PC-9 (cell line): ENCODE results near the gene EVI5. TPM values are rescaled to one million over a fixed set of nuclear protein-coding genes. Genes with fewer than 3 reads are reported as not detected.

ENCODE experiments used
- BruUV-seq: library from RNA; stranded (reverse); fragments of 400-500 nt; replicated peaks from 2 replicates; lab custom pipeline; 2021; lab: Mats Ljungman, UMichigan
- CTCF ChIA-PET: fragments of 300-600 bp; sonication (Branson Sonifier 250); formaldehyde crosslinking; loops from one replicate; lab custom pipeline; 2022; ENCODE audit warnings: antibody characterized with exemption; lab: Charles Lee
- POLR2A ChIA-PET: fragments of 300-600 bp; sonication (Branson Sonifier 250); formaldehyde crosslinking; loops from one replicate; lab custom pipeline; 2022; ENCODE audit warnings: antibody characterized with exemption; ENCODE audit not compliant: unreplicated experiment; lab: Charles Lee
- DNase-seq, 2 experiments: peaks; one replicate each; pipeline versions ENCODE4 v3.0.0 to v3.0.0-alpha.2; 2015 to 2022; ENCODE audit warnings: mixed read lengths in 1 of 2
- H2AFZ ChIP-seq: fragments of 200-600 bp; sonication (generic); 2 replicates; pipeline ENCODE4 v1.8.1; 2017; ENCODE audit warnings: antibody characterized with exemption
- H3F3A ChIP-seq: fragments of 200-600 bp; sonication (generic); 2 replicates; pipeline ENCODE4 v1.8.1; 2017; ENCODE audit warnings: antibody characterized with exemption, mild to moderate bottlenecking, low read depth; ENCODE audit not compliant: insufficient read depth
- H3K27ac ChIP-seq: fragments of 200-600 bp; sonication (generic); 2 replicates; pipeline ENCODE4 v1.6.1; 2016; ENCODE audit warnings: mixed run types
- H3K27me3 ChIP-seq: fragments of 200-600 bp; sonication (generic); 2 replicates; pipeline ENCODE4 v1.6.1; 2016; ENCODE audit warnings: low read depth, mixed run types; ENCODE audit not compliant: insufficient read depth
- H3K36me3 ChIP-seq: fragments of 200-600 bp; sonication (generic); 2 replicates; pipeline ENCODE4 v1.6.1; 2016; ENCODE audit warnings: low read depth, mixed run types
- H3K4me1 ChIP-seq: fragments of 200-600 bp; sonication (generic); replicated peaks from 2 replicates; pipeline ENCODE4 v1.6.1; 2016; ENCODE audit warnings: mixed run types; ENCODE audit not compliant: insufficient read depth
- H3K4me2 ChIP-seq: fragments of 200-600 bp; sonication (generic); 2 replicates; pipeline ENCODE4 v1.6.1; 2017; ENCODE audit warnings: mixed run types
- H3K4me3 ChIP-seq: fragments of 200-600 bp; sonication (generic); 2 replicates; pipeline ENCODE4 v1.6.1; 2016; ENCODE audit warnings: mixed run types
- H3K79me2 ChIP-seq: fragments of 200-600 bp; sonication (generic); 2 replicates; pipeline ENCODE4 v1.6.1; 2017; ENCODE audit warnings: low read depth, mixed run types
- H3K9me2 ChIP-seq: fragments of 200-600 bp; sonication (generic); 2 replicates; pipeline ENCODE4 v1.8.1; 2017; ENCODE audit warnings: mild to moderate bottlenecking; ENCODE audit not compliant: insufficient read depth
- H3K9me3 ChIP-seq: fragments of 200-600 bp; sonication (generic); 2 replicates; pipeline ENCODE4 v1.8.1; 2016; ENCODE audit warnings: low read depth; ENCODE audit not compliant: insufficient read depth
- H4K20me1 ChIP-seq: fragments of 200-600 bp; sonication (generic); 2 replicates; pipeline ENCODE4 v1.8.1; 2017; ENCODE audit not compliant: insufficient read depth
- CTCF ChIP-seq: fragments of 200-600 bp; sonication (generic); conservative IDR thresholded peaks from 2 replicates; pipeline ENCODE4 v1.6.1; 2017; ENCODE audit warnings: mixed run types, antibody characterized with exemption, mild to moderate bottlenecking, moderate library complexity
- EZH2 ChIP-seq: fragments of 200-600 bp; sonication (generic); IDR thresholded peaks from 2 replicates; pipeline ENCODE4 v1.8.0; 2017; ENCODE audit warnings: antibody characterized with exemption, low read depth
- intact Hi-C: fragments of 100-400 bp; cut with micrococcal nuclease; formaldehyde crosslinking; loops from one replicate; pipeline ENCODE4 v1.10.0; 2022; ENCODE audit not compliant: unreplicated experiment
- total RNA-seq: library from RNA; stranded (reverse); gene quantifications from 2 replicates; pipeline ENCODE4 v1.2.3, GENCODE V29; 2021

The EVI5 gene
- total RNA-seq, 1 experiment from 2014 or later = 32.0 TPM

- Histone ChIP-seq H3K79me2 (no peaks in the 10 kb centered on the region; the same call in 1 of the 2 replicates), H3K4me3 (no peak overlapping the region), H3K4me1 (no peaks in the 10 kb centered on the region), H3K27ac (no peak overlapping the region), H3K36me3 (no peaks in the 10 kb centered on the region), H3K4me2 (no peak overlapping the region), H2AFZ (no peak overlapping the region), H3K27me3 (no peaks in the 10 kb centered on the region), H3K9me3 (no peaks in the 10 kb centered on the region), H3F3A (peaks cover 16% of the 10 kb centered on the region; the same call in 1 of the 2 replicates), H4K20me1 (peaks cover 8% of the 10 kb centered on the region; the same call in 1 of the 2 replicates), H3K9me2 (no peaks in the 10 kb centered on the region)
- ChIA-PET POLR2A (interaction anchor here (0.6 to 0.7 kb wide), 2 partner anchors 13 to 1214 kb away, joined by 3 to 4 read pairs; no protein-coding TSS in a partner anchor), CTCF (no interaction called here)
- no TSS peak for BruUV-seq
- intact Hi-C loops = no loop called here
- TF ChIP-seq EZH2 (no peak), CTCF (no peak)
- DNase-seq = peak in 1 of 2 experiments; percentile 32
Observed at GRCh38 chr1:92739669-92740524, 45.0 kb downstream of the EVI5 start.

GRCh38 chr1:92736395-92736794 lies 48.5 kb downstream of the EVI5 start:
- TF ChIP-seq EZH2 (no peak), CTCF (peak; percentile 31; the same call in 1 of the 2 replicates)
- no peaks in the 10 kb centered on the region for H3K9me2 ChIP-seq
- intact Hi-C loops = no loop called here
- H4K20me1 ChIP-seq = peaks cover 8% of the 10 kb centered on the region; the same call in 1 of the 2 replicates
- H3F3A ChIP-seq = peaks cover 6% of the 10 kb centered on the region; the same call in 1 of the 2 replicates
- no peak overlapping the region for H3K4me3 ChIP-seq
- H3K9me3 ChIP-seq = no peaks in the 10 kb centered on the region
- H3K27ac ChIP-seq = no peak overlapping the region
- no peaks in the 10 kb centered on the region for H3K27me3 ChIP-seq
- H3K4me2 ChIP-seq = no peak overlapping the region
- POLR2A ChIA-PET = interaction anchor here (0.5 kb wide), 1 partner anchor 48 kb away, joined by 4 read pairs; the partner anchor contains the start of gene EVI5
- H3K79me2 ChIP-seq = no peaks in the 10 kb centered on the region; the same call in 1 of the 2 replicates
- H3K36me3 ChIP-seq = no peaks in the 10 kb centered on the region
- H2AFZ ChIP-seq = no peak overlapping the region
- peak in 1 of 2 experiments; percentile 31 for DNase-seq
- CTCF ChIA-PET = no interaction called here
- H3K4me1 ChIP-seq = no peaks in the 10 kb centered on the region
- BruUV-seq = no TSS peak

GRCh38 chr1:92730476-92730875 lies 54.4 kb downstream of the EVI5 start:
- no peaks in the 10 kb centered on the region for H3K9me2 ChIP-seq

More at GRCh38 chr1:92730476-92730875, 54.4 kb downstream of the EVI5 start:
- H3F3A ChIP-seq = no peaks in the 10 kb centered on the region; the same call in 1 of the 2 replicates
- no peak for DNase-seq
- no peak overlapping the region for H2AFZ ChIP-seq
- H3K36me3 ChIP-seq = no peaks in the 10 kb centered on the region
- TF ChIP-seq CTCF (no peak), EZH2 (no peak)
- no peaks in the 10 kb centered on the region for H3K9me3 ChIP-seq
- H3K27me3 ChIP-seq = no peaks in the 10 kb centered on the region
- no peaks in the 10 kb centered on the region for H3K4me1 ChIP-seq
- H3K4me2 ChIP-seq = no peak overlapping the region
- ChIA-PET POLR2A (no interaction called here), CTCF (no interaction called here)
- peaks cover 4% of the 10 kb centered on the region; the same call in 1 of the 2 replicates for H3K79me2 ChIP-seq
- no peak overlapping the region for H3K27ac ChIP-seq
- BruUV-seq = no TSS peak
- intact Hi-C loops = no loop called here
- H4K20me1 ChIP-seq = no peaks in the 10 kb centered on the region
- no peak overlapping the region for H3K4me3 ChIP-seq
